BJ (cell line): ENCODE data around the gene ACP7. TPM values are rescaled to one million over a fixed set of nuclear protein-coding genes. Genes with fewer than 3 reads are reported as not detected.

Experiments used
- CTCF ChIA-PET: fragments of 350-600 bp; formaldehyde crosslinking; extraction: SDS; loops from one replicate; lab custom pipeline; 2021; ENCODE audit warnings: antibody characterized with exemption, inconsistent platforms; lab: Yijun Ruan, JAX
- POLR2A ChIA-PET: fragments of 300-600 bp; sonication (Branson Sonifier 250); formaldehyde crosslinking; extraction: SDS; loops from one replicate; lab custom pipeline; 2021; ENCODE audit warnings: antibody characterized with exemption; lab: Charles Lee
- DNase-seq: peaks from one replicate; pipeline ENCODE4 v3.0.0-alpha.2; 2011; ENCODE audit warnings: low read depth
- H3K27me3 ChIP-seq: 2 replicates; pipeline ENCODE4 v1.6.0; 2011; ENCODE audit warnings: low read length; ENCODE audit not compliant: control insufficient read depth, insufficient read depth
- H3K36me3 ChIP-seq: 2 replicates; pipeline ENCODE4 v1.5.1; 2011; ENCODE audit warnings: low read length; ENCODE audit not compliant: control insufficient read depth, insufficient read depth
- H3K4me3 ChIP-seq: 2 replicates; pipeline ENCODE4 v1.5.1; 2011; ENCODE audit warnings: low read depth, mild to moderate bottlenecking, control low read depth, low read length
- CTCF ChIP-seq: IDR thresholded peaks from 2 replicates; pipeline ENCODE4 v1.5.1; 2011; ENCODE audit warnings: low read depth, mild to moderate bottlenecking, control low read depth, inconsistent platforms, low read length, moderate library complexity; ENCODE audit not compliant: insufficient read depth
- polyA minus RNA-seq: library from RNA; depleted of rRNA, polyadenylated mRNA; stranded (reverse); fragments of >200 nt; gene quantifications from 2 replicates; pipeline ENCODE4 v1.2.3, GENCODE V29; 2011; rRNA and poly(A)+ RNA removed
- polyA plus RNA-seq: library from polyadenylated mRNA; depleted of rRNA; stranded (reverse); fragments of >200 nt; gene quantifications from 2 replicates; pipeline ENCODE4 v1.2.3, GENCODE V29; 2011; rRNA removed

The ACP7 gene
- not detected in 2 replicates for polyA plus RNA-seq
- polyA minus RNA-seq: not detected in 2 replicates

- Histone ChIP-seq H3K36me3 (no peaks in the 10 kb centered on the region), H3K27me3 (peaks cover 21% of the 10 kb centered on the region), H3K4me3 (peak within 1 kb of the TSS; percentile 28)
- no peak for DNase-seq
- ChIA-PET POLR2A (no interaction called here), CTCF (interaction anchor here (0.6 to 2.2 kb wide), 3 partner anchors 9 to 32 kb away, joined by 4 to 10 read pairs (median 4); no protein-coding TSS in a partner anchor)
- no peak for TF ChIP-seq CTCF
Measured at GRCh38 chr19:39083983-39084731, at the start of gene ACP7. Gene ACP7, plus strand, starts transcription at chr19:39084368. Its CDS starts 902 bp downstream, at chr19:39085270.

- no peaks in the 10 kb centered on the region for H3K27me3 ChIP-seq
- TF ChIP-seq CTCF: no peak
- CTCF ChIA-PET: interaction anchor here (0.6 to 10.3 kb wide), 3 partner anchors 15 to 74 kb away, joined by 3 to 41 read pairs (median 3); no protein-coding TSS in a partner anchor
- no peaks in the 10 kb centered on the region for H3K36me3 ChIP-seq
- DNase-seq: no peak
- H3K4me3 ChIP-seq: no peak overlapping the region
- POLR2A ChIA-PET: no interaction called here
Measured at GRCh38 chr19:39036581-39036980, 47.6 kb upstream of the ACP7 start.

GRCh38 chr19:39037194-39037593, 47.0 kb upstream of the ACP7 start:
- no peak for DNase-seq
- TF ChIP-seq CTCF: no peak
- ChIA-PET POLR2A (interaction anchor here (0.6 kb wide), 1 partner anchor 797 kb away, joined by 26 read pairs; the partner anchor contains the start of gene DYRK1B), CTCF (interaction anchor here (0.8 to 10.3 kb wide), 4 partner anchors 14 to 75 kb away, joined by 3 to 41 read pairs (median 6); no protein-coding TSS in a partner anchor)
- H3K27me3 ChIP-seq: no peaks in the 10 kb centered on the region
- no peaks in the 10 kb centered on the region for H3K36me3 ChIP-seq
- no peak overlapping the region for H3K4me3 ChIP-seq

GRCh38 chr19:39038098-39038497, 46.1 kb upstream of the ACP7 start:
- CTCF ChIA-PET: interaction anchor here (0.6 to 10.3 kb wide), 7 partner anchors 13 to 149 kb away, joined by 3 to 41 read pairs (median 4); partner anchors contain the start of gene FBXO17
- Histone ChIP-seq H3K27me3 (no peaks in the 10 kb centered on the region), H3K4me3 (no peak overlapping the region), H3K36me3 (no peaks in the 10 kb centered on the region)
- no peak for DNase-seq
- POLR2A ChIA-PET: no interaction called here
- TF ChIP-seq CTCF: peak; percentile 35

GRCh38 chr19:39045506-39045905, 38.7 kb upstream of the ACP7 start:
- CTCF ChIA-PET: interaction anchor here (0.7 to 0.9 kb wide), 3 partner anchors 12 to 62 kb away, joined by 3 to 5 read pairs (median 3); no protein-coding TSS in a partner anchor
- no peaks in the 10 kb centered on the region for H3K27me3 ChIP-seq
- no peaks in the 10 kb centered on the region for H3K36me3 ChIP-seq
- POLR2A ChIA-PET: no interaction called here
- H3K4me3 ChIP-seq: no peak overlapping the region
- no peak for TF ChIP-seq CTCF
- no peak for DNase-seq
